LNCaP clone FGC (cell line): ENCODE data around the gene NUDT14.

ENCODE experiments used
- DNase-seq: peaks from one replicate; pipeline ENCODE4 v3.0.0-alpha.2; 2011; ENCODE audit warnings: low read depth
- H3K4me3 ChIP-seq: 2 replicates; pipeline ENCODE4 v1.5.1; 2011; ENCODE audit warnings: mild to moderate bottlenecking, low read depth, low read length, control low read depth
- TF ChIP-seq, protein P1 (sequence below): IDR thresholded peaks from 2 replicates; pipeline ENCODE4 v1.5.1; 2012; ENCODE audit warnings: mild to moderate bottlenecking; ENCODE audit not compliant: control insufficient read depth, insufficient read depth; ENCODE audit errors: extremely low read depth

Gene NUDT14

DNA sequence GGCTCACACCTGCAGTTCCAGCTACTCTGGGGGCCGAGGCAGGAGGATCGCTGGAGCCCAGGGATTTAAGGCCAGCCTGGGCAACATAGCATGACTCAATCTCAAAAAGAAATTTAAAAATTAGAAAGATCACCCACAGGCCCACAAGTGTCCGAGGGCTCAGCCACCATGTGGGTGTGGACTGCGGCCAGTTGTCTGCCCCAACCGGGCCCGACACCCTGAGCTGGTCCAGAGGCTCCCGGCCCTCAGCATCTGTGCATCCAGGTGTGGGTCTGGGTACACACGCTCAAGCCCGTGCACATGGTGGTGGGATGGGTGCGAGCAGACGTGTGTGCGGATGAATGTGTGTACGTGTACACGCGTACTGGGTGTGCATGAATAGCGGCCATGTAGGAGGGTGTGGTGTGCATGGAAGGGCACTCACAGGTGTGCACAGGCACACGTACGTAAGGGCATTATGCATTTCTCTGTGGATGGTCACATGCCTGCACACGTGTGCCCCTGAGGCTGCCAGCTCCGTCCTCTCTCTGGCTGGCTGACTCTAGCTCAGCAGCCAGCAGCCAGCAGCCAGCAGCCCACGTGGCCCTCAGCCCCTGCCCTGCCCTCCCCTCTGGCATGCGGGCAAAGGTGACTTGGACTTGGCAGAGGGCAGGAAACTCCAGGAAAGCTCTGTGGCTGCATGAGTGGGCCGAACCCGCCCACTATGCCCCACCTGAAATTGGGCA is 23.3 kb upstream of the NUDT14 start:
- peak; percentile 87 for DNase-seq
- TF ChIP-seq, protein P1, sequence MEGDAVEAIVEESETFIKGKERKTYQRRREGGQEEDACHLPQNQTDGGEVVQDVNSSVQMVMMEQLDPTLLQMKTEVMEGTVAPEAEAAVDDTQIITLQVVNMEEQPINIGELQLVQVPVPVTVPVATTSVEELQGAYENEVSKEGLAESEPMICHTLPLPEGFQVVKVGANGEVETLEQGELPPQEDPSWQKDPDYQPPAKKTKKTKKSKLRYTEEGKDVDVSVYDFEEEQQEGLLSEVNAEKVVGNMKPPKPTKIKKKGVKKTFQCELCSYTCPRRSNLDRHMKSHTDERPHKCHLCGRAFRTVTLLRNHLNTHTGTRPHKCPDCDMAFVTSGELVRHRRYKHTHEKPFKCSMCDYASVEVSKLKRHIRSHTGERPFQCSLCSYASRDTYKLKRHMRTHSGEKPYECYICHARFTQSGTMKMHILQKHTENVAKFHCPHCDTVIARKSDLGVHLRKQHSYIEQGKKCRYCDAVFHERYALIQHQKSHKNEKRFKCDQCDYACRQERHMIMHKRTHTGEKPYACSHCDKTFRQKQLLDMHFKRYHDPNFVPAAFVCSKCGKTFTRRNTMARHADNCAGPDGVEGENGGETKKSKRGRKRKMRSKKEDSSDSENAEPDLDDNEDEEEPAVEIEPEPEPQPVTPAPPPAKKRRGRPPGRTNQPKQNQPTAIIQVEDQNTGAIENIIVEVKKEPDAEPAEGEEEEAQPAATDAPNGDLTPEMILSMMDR, result no peak
- H3K4me3 ChIP-seq, result no peak overlapping the region

DNA sequence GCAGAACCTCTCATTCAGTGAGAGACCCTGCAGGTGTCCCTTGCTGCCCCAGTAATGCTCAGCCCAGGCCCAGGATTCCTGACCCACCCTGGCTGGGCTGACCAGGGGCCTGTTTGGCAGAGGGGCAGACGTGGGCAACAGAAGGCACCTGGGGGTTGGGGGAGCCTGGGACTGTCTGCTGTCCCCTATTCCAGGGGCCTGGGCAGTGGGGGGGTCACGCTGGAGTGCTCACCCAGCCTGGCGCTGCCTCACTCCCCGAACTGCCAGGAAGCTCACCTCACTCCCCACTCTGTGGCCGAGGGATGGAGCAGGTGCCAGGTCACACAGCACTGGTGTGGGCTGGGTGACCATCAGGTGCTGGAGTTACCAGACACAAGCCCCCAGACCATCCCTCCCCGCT is 22.6 kb upstream of the NUDT14 start:
- DNase-seq, result no peak
- TF ChIP-seq, protein P1, result no peak
- H3K4me3 ChIP-seq, result no peak overlapping the region

DNA sequence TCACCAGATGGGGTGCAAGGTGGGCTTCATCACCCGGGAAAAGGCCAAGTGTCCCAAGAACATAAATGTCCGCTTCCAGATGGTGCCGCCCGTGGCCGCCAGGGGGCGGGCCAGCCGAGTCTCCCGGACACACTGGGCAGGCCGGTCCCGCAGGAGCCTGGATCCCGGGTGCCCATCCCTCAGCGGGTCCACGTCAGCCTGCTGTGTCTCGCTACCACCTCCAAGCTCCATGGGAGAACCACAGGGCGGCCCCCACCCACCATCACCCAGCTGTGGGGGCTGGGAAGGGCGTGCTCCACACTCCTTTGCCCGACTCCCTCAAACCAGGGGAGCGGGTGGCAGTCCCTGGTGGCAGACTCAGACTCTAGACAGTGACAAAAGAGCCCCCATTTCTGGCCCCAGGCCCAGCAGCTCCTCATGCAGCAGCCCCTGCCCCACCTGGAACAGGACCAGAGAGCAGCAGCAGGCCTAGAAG is 22.0 kb upstream of the NUDT14 start:
- no peak overlapping the region for H3K4me3 ChIP-seq
- TF ChIP-seq, protein P1, result peak; percentile 87
- no peak for DNase-seq

DNA sequence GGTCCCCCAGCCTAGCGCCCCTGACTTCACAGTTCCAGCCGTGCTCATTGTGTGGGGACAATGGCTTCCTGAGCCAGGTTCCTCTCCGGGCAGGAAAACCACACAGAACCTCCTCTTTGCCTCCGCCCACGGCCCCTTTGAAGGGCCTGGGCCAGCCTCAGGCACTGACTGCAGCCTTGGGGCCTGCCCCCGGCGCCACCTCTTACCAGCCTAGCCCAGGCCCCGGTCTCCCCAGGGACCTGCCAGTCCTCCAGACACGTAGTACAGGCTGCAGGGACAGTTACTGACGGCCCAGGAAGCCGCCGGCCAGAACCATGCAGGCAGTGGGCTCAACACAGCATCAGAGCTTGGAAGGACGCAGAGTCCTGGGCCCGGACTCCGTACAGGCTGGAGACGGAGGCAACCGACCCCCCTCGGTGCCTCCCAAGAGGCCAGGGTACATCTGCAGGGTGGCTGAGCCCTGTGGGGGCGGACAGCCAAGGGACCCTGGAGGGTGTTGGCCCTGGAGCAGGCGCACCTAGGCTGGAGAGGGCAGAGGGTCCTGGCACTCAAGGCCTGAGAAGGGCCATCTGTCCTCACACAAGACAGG is 20.9 kb upstream of the NUDT14 start:
- TF ChIP-seq, protein P1, result no peak
- no peak overlapping the region for H3K4me3 ChIP-seq
- DNase-seq, result no peak

DNA sequence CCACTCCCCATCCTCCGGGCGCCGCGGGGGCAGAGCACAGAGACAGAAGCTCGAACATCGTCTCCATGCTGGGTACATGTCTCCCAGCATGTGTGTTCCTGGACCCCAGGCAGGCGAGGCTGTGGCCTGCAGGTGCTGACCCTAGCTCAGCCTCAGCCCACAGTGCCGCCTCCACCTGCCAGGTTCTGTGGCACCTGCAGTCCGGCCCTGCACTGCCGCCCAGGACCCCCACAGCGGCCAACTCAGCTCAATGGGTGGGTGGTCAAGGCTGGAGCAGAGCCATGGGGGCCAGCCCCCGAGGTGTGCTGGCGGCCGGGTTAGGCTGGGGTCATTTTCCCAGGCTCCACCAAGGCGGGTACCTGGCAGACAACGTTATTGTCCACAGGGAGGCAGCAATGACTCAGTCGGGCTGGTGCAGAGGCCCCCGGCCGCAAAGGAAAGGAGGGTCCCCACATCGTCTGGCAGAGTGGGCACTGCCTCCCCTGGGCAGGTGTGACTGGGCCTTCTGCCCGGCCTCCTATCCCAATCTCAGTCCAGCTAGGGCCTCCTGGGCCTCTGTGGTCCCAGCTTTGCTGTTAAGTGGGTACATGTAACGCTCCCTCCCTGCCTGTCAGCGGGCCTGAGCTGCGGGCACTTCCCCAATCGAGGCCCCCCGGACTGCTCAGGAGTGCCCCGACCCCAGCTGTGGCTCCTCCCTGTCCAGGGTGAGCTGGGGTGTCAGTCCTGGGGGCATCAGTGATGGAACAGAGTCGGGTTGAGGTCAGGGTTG is 20.2 kb upstream of the NUDT14 start:
- no peak overlapping the region for H3K4me3 ChIP-seq
- DNase-seq, result no peak
- TF ChIP-seq, protein P1, result peak; percentile 32; the same call in 1 of the 2 replicates

DNA sequence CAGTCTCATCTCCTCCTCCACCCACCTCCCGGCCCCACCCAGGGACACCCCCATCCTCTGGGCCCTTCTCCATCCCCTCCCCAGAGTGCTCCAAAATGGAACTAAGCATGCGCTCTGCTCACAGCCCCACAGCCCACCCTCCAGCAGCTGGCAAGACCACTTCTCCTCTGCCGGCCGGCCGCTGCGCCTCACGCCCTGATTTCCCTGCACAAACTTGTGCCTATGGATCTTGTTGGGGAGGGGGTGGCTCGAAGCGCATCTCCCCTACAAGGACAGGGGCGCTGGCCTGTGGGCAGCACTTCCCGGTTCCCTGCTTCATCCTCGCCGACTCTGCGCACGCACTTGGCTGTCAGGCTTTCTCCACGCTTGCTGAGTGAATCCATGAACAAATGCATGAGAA is 19.5 kb upstream of the NUDT14 start:
- no peak for DNase-seq
- H3K4me3 ChIP-seq, result no peak overlapping the region
- TF ChIP-seq, protein P1, result no peak
